Measurements from ENCODE around the gene MAST2.

Gene MAST2

DNA sequence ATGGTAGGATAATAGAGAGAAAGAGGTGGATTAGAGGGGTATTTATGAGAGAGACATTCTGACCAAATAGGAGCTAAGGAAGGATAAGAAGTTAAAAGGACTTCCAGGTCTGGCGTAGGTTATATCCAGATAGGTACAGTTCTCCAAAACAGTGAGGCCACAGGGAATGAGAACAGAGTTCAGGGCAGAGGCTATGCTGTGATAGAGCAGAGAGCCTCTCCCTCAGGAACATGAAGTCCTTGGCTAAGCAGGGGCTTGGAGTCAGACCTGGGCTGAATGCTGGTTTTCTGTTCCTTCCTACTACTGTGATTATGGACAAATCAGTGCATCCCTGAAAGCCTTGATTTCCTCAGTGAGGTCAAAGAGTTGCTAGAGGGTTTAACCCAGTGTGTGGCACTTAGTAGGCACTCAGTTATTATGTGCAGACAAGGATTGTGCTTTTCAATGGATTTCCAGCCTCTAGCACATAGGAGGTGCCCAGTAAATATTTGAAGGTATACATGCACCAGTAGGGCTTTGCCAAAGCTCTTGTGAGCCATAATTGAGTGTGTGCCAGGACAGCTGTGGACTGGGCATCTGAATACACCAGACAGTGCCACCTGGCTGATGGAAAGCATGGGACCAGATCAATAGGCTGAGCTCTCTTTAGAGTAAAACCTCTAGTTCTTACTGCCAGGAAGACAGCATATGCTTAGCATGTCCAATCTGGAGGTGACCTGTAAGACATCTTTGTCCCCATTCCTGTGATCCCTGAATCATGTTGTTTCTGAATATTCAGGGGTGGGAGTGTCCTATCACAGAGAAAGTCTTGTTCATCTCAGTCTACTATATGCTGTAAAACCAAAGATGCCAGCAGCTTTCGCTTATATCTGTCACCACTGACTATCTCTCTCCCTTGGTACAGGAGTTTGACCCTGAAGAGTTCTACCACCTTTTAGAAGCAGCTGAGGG is 217.9 kb downstream of the MAST2 start:
- in situ Hi-C loops (cut with MboI; ENCODE audit: low pct_unique_long_range_greater_than_20kb, low sequenced_read_pairs, unreplicated experiment), result no loop called here
- TF ChIP-seq, protein P1, sequence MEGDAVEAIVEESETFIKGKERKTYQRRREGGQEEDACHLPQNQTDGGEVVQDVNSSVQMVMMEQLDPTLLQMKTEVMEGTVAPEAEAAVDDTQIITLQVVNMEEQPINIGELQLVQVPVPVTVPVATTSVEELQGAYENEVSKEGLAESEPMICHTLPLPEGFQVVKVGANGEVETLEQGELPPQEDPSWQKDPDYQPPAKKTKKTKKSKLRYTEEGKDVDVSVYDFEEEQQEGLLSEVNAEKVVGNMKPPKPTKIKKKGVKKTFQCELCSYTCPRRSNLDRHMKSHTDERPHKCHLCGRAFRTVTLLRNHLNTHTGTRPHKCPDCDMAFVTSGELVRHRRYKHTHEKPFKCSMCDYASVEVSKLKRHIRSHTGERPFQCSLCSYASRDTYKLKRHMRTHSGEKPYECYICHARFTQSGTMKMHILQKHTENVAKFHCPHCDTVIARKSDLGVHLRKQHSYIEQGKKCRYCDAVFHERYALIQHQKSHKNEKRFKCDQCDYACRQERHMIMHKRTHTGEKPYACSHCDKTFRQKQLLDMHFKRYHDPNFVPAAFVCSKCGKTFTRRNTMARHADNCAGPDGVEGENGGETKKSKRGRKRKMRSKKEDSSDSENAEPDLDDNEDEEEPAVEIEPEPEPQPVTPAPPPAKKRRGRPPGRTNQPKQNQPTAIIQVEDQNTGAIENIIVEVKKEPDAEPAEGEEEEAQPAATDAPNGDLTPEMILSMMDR (IDR thresholded peaks at IDR 0.05; ENCODE audit: extremely low read depth, insufficient read depth, missing control alignments), result no peak
- no peak for DNase-seq (ENCODE audit: low spot score)

DNA sequence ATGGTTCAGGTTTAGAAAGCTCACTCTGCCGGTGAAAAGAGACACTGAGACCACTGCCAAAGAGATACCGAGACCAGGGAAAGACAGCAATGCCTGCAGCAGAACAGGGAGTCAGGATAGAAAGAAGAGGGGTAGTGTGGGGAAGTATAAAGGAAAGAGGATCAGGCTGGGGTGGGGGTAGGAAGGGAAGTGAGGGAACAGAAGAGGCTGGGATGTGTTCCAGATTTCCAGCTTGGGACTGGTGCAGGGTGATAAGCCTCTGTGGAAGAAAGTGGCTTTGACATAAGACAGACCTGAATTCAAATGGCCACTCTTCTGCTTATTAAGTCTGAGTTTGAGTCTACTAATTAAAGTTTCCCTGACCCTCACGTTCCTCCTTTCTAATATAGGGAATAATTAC is 223.1 kb downstream of the MAST2 start:
- no peak for DNase-seq (ENCODE audit: low spot score)
- TF ChIP-seq, protein P1 (IDR thresholded peaks at IDR 0.05; ENCODE audit: extremely low read depth, insufficient read depth, missing control alignments), result no peak
- in situ Hi-C loops (cut with MboI; ENCODE audit: low pct_unique_long_range_greater_than_20kb, low sequenced_read_pairs, unreplicated experiment), result no loop called here

DNA sequence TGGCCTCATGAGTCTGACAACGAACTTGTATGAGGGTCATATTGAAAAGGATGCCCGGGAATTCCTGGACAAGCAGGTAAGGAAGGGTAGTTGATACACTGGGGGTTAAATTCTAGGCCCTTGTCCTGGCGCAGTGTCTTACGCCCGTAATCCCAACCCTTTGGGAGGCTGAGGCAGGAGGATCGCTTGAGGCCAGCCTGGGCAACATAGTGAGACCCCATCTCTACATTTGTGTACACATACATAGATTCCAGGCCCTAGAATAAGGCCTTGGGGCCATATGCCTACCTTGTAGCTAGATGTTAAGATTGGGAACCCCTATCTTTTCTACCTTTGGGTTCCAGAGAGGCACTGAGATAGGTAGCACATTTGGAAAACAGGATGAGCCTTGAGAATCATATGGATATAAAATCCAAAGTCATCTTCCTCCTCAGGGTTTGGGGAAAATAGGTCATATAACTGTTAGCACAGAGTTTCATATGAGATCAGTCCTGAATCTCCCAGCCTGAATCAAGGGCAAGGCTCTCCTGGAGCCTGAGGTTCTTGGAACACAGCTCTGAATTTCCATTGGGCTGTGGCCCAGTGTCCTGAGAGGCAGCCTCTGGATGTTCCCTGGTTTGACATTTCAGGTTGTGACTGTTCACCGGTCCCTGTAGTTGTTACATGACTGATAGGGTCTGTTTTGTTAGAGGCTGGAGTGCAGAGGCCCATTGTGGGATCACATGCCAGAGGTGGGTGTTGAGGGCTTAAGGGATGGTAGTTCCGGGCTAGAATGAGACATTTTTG is 224.6 kb downstream of the MAST2 start:
- in situ Hi-C loops (cut with MboI; ENCODE audit: low pct_unique_long_range_greater_than_20kb, low sequenced_read_pairs, unreplicated experiment), result no loop called here
- no peak for DNase-seq (ENCODE audit: low spot score)
- TF ChIP-seq, protein P1 (IDR thresholded peaks at IDR 0.05; ENCODE audit: extremely low read depth, insufficient read depth, missing control alignments), result no peak

DNA sequence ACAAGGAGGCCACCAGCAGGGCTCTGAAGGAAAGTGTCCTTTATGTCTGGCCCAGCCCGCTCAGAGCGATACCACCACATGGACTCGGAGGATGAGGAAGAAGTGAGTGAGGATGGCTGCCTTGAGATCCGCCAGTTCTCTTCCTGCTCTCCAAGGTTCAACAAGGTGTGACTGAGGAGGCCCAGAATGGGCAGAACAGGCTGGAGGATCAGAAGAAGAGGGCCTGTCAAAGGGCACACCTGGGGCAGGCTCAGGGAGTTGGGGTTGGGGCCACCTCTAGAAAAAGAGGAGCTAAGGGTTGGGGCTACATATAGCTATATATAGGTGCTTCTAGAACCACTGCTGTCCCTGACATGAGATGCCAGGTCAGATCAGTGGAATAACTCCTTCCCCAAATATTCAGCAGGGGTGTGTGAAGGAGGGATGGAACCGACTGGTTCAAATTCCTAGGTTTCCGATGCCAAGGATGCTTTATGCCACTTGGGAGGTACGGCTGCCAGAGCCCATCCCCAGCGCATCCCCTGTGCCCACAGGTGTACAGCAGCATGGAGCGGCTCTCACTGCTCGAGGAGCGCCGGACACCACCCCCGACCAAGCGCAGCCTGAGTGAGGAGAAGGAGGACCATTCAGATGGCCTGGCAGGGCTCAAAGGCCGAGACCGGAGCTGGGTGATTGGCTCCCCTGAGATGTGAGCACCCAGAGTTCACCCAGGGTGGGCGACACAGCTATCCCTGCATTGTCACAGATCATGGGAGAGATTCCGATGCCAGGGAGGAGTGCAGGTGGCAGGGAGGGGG is 226.9 kb downstream of the MAST2 start:
- TF ChIP-seq, protein P1 (IDR thresholded peaks at IDR 0.05; ENCODE audit: extremely low read depth, insufficient read depth, missing control alignments), result no peak
- in situ Hi-C loops (cut with MboI; ENCODE audit: low pct_unique_long_range_greater_than_20kb, low sequenced_read_pairs, unreplicated experiment), result no loop called here

DNA sequence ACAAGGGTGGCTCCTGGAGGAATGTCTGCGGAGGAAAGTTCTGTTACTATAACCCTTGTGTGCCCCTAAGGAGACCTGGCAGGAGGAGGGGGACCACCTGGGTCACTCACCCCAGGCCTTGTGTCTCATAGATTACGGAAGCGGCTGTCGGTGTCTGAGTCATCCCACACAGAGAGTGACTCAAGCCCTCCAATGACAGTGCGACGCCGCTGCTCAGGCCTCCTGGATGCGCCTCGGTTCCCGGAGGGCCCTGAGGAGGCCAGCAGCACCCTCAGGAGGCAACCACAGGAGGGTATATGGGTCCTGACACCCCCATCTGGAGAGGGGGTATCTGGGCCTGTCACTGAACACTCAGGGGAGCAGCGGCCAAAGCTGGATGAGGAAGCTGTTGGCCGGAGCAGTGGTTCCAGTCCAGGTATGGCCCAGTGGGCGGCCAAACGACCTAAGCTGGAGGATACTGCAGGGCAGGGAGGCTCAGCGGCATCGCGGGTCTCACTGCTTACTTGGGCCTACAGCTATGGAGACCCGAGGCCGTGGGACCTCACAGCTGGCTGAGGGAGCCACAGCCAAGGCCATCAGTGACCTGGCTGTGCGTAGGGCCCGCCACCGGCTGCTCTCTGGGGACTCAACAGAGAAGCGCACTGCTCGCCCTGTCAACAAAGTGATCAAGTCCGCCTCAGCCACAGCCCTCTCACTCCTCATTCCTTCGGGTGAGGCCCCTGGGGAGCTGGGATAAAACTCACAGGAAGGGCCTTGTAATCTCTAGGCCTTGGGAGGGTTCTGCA is 227.7 kb downstream of the MAST2 start:
- in situ Hi-C loops (cut with MboI; ENCODE audit: low pct_unique_long_range_greater_than_20kb, low sequenced_read_pairs, unreplicated experiment), result no loop called here
- TF ChIP-seq, protein P1 (IDR thresholded peaks at IDR 0.05; ENCODE audit: extremely low read depth, insufficient read depth, missing control alignments), result no peak
- DNase-seq (ENCODE audit: low spot score), result no peak

More for the DNA sequence above, 226.9 kb downstream of the MAST2 start:
- no peak for DNase-seq (ENCODE audit: low spot score)
